ENCODE data around the gene RBM15B.
A peak's percentile ranks its signal among the peaks of the same experiment; 100 is the strongest.

Gene RBM15B

GRCh38 chr3:51391566-51392354, 675 bp downstream of the RBM15B start:
- DNase-seq (ENCODE audit: low read depth in 2 of 2, low spot score in 1 of 2): no peak

- no peak for DNase-seq (ENCODE audit: low read depth in 2 of 2, low spot score in 1 of 2)
These were observed 1.5 kb downstream of the RBM15B start for GRCh38 chr3:51392355-51393133.

GRCh38 chr3:51393134-51393495, 2.0 kb downstream of the RBM15B start:
- no peak for DNase-seq (ENCODE audit: low read depth in 2 of 2, low spot score in 1 of 2)

- DNase-seq (ENCODE audit: low read depth in 2 of 2, low spot score in 1 of 2): no peak
These were observed 2.5 kb downstream of the RBM15B start for GRCh38 chr3:51393564-51393963.

- no peak for DNase-seq (ENCODE audit: low read depth in 2 of 2, low spot score in 1 of 2)
These were observed 3.5 kb downstream of the RBM15B start for GRCh38 chr3:51394541-51394940.

- DNase-seq (ENCODE audit: low read depth in 2 of 2, low spot score in 1 of 2): no peak
These were observed 4.6 kb downstream of the RBM15B start for GRCh38 chr3:51395493-51396213.

- DNase-seq (ENCODE audit: low read depth in 2 of 2, low spot score in 1 of 2): no peak
These were observed 5.3 kb downstream of the RBM15B start for GRCh38 chr3:51396401-51396800.

GRCh38 chr3:51397392-51397791, 6.3 kb downstream of the RBM15B start:
- no peak for DNase-seq (ENCODE audit: low read depth in 2 of 2, low spot score in 1 of 2)

GRCh38 chr3:51398595-51399310, 7.7 kb downstream of the RBM15B start:
- no peak for DNase-seq (ENCODE audit: low read depth in 2 of 2, low spot score in 1 of 2)

- DNase-seq (ENCODE audit: low read depth in 2 of 2, low spot score in 1 of 2): no peak
These were observed 9.1 kb downstream of the RBM15B start for GRCh38 chr3:51400166-51400565.

GRCh38 chr3:51401735-51402134, 10.7 kb downstream of the RBM15B start:
- DNase-seq (ENCODE audit: low read depth in 2 of 2, low spot score in 1 of 2): no peak

GRCh38 chr3:51403675-51404074, 12.6 kb downstream of the RBM15B start:
- DNase-seq (ENCODE audit: low read depth in 2 of 2, low spot score in 1 of 2): no peak

GRCh38 chr3:51408021-51408420, 16.9 kb downstream of the RBM15B start:
- no peak for DNase-seq (ENCODE audit: low read depth in 2 of 2, low spot score in 1 of 2)

- no peak for DNase-seq (ENCODE audit: low read depth in 2 of 2, low spot score in 1 of 2)
These were observed 17.7 kb downstream of the RBM15B start for GRCh38 chr3:51408813-51409212.

GRCh38 chr3:51422211-51422610, 31.1 kb downstream of the RBM15B start:
- no peak for DNase-seq (ENCODE audit: low read depth in 2 of 2, low spot score in 1 of 2)

GRCh38 chr3:51426921-51427320, 35.8 kb downstream of the RBM15B start:
- DNase-seq (ENCODE audit: low read depth in 2 of 2, low spot score in 1 of 2): no peak

GRCh38 chr3:51429138-51429537, 38.1 kb downstream of the RBM15B start:
- DNase-seq (ENCODE audit: low read depth in 2 of 2, low spot score in 1 of 2): no peak

- DNase-seq (ENCODE audit: low read depth in 2 of 2, low spot score in 1 of 2): no peak
These were observed 43.0 kb downstream of the RBM15B start for GRCh38 chr3:51434110-51434509.

GRCh38 chr3:51434746-51435327, 43.8 kb downstream of the RBM15B start:
- peak in 1 of 2 donors; percentile 21 for DNase-seq (ENCODE audit: low read depth in 2 of 2, low spot score in 1 of 2)

- DNase-seq (ENCODE audit: low read depth in 2 of 2, low spot score in 1 of 2): no peak
These were observed 46.0 kb downstream of the RBM15B start for GRCh38 chr3:51436998-51437639.
